Measurements from ENCODE around the gene MAMDC4. TPM values are rescaled to one million over a fixed set of nuclear protein-coding genes. Genes with fewer than 3 reads are reported as not detected.

MAMDC4 gene
- total and polyA plus RNA-seq, 2 of the 13 experiments (the other 11 are each of a cell fraction or from before 2014, with no cell fraction given) = 6.0 to 6.8 TPM

- TF ChIP-seq ZNF276 (CRISPR knock-in tag; IDR thresholded peaks at IDR 0.05; ENCODE audit: low read depth) (no peak), SP140L (CRISPR knock-in tag; IDR thresholded peaks at IDR 0.05; ENCODE audit: borderline replicate concordance) (no peak), ZNF281 (CRISPR knock-in tag; IDR thresholded peaks at IDR 0.05; ENCODE audit: borderline replicate concordance) (no peak), ZNF574 (CRISPR knock-in tag; IDR thresholded peaks at IDR 0.05) (peak; percentile 31), DDIT3 (CRISPR knock-in tag; IDR thresholded peaks at IDR 0.05) (no peak), ZFP36L1 (CRISPR knock-in tag; IDR thresholded peaks at IDR 0.05) (no peak), ZNF383 (CRISPR knock-in tag; IDR thresholded peaks at IDR 0.05; ENCODE audit: borderline replicate concordance) (no peak; the same call in 1 of the 2 replicates), RARA (CRISPR knock-in tag; IDR thresholded peaks at IDR 0.05) (no peak), ELF3 (CRISPR knock-in tag; IDR thresholded peaks at IDR 0.05) (no peak), ZNF781 (CRISPR knock-in tag; IDR thresholded peaks at IDR 0.05; ENCODE audit: borderline replicate concordance, not compliant biosample characterization) (no peak), GFI1 (CRISPR knock-in tag; IDR thresholded peaks at IDR 0.05; ENCODE audit: borderline replicate concordance) (no peak), ZSCAN22 (CRISPR knock-in tag; IDR thresholded peaks at IDR 0.05) (no peak), ZNF431 (CRISPR knock-in tag; IDR thresholded peaks at IDR 0.05; ENCODE audit: borderline replicate concordance, low read depth) (no peak; the same call in 1 of the 2 replicates), TRAFD1 (CRISPR knock-in tag; IDR thresholded peaks at IDR 0.05; ENCODE audit: borderline replicate concordance) (0 out of 2 replicates have a peak, but pooled peaks have one; percentile 30), JUN (CRISPR knock-in tag; IDR thresholded peaks at IDR 0.05) (no peak)
These were observed 44.7 kb upstream of the MAMDC4 start, which contains the start of gene RABL6 (continued) for GRCh38 chr9:136807281-136808074.
